Duodenal mucosa (tissue), 2 donors: ENCODE results near the gene ZDHHC16.
"Not testable (repeated sequence)": the region's sequence is repeated elsewhere in the genome, so short reads cannot be mapped to it uniquely, and the experiment has no call there.

Experiments used
- H3K27ac ChIP-seq: one replicate; pipeline ENCODE4 v1.7.0; 2013; ENCODE audit warnings: low read depth, low read length
- H3K27me3 ChIP-seq, 2 donors: one replicate each; pipeline ENCODE4 v1.7.0; 2013; ENCODE audit warnings: low read length in 2 of 2, control low read depth in 1 of 2; ENCODE audit not compliant: insufficient read depth in 2 of 2, control insufficient read depth in 1 of 2
- H3K36me3 ChIP-seq, 2 donors: one replicate each; pipeline ENCODE4 v1.7.0; 2013; ENCODE audit warnings: low read length in 2 of 2, control low read depth in 1 of 2; ENCODE audit not compliant: insufficient read depth in 2 of 2, control insufficient read depth in 1 of 2
- H3K4me1 ChIP-seq, 2 donors: one replicate each; pipeline ENCODE4 v1.7.0; 2013; ENCODE audit warnings: low read length in 2 of 2, control low read depth in 1 of 2; ENCODE audit not compliant: insufficient read depth in 2 of 2, control insufficient read depth in 1 of 2
- H3K4me3 ChIP-seq, 2 donors: one replicate each; pipeline ENCODE4 v1.7.0; 2013; ENCODE audit warnings: low read length in 2 of 2, low read depth in 1 of 2
- H3K9ac ChIP-seq, 2 donors: one replicate each; pipeline ENCODE4 v1.7.0; 2013; ENCODE audit warnings: low read length in 2 of 2, low read depth in 1 of 2
- H3K9me3 ChIP-seq, 2 donors: one replicate each; pipeline ENCODE4 v1.7.0; 2013; ENCODE audit warnings: low read length in 2 of 2, control low read depth in 1 of 2; ENCODE audit not compliant: control insufficient read depth in 1 of 2

The ZDHHC16 gene

DNA sequence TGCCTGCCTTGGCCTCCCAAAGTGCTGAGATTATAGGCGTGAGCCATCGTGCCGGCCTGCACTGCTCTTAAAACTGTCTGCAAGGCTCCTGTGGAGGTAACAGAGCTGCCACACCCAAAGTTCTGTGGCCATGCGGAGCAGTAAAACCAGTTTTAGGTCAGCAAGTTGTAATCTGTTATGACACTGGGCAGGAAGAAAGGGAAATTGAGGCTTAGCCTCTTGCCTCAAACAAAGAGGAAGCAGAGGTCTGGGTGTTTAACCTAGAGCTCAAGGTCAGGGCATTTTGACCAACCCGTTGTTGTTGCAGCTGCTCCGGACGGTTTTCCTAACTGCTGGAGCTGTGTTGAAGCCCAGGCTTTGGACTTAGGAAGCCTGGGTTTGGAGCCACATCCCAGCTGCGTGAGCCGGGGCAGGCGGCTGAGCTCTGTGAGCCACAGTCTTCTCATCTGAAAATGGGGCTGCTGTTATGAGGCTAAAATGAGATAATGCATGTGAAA lies 37.4 kb upstream of the ZDHHC16 start:
- Histone ChIP-seq H3K4me1 (peaks cover 0 to 13% of the 10 kb centered on the region in 2 donors), H3K9ac (no peak overlapping the region), H3K9me3 (no peaks in the 10 kb centered on the region), H3K36me3 (no peaks in the 10 kb centered on the region), H3K27me3 (no peaks in the 10 kb centered on the region), H3K4me3 (no peak overlapping the region), H3K27ac (no peak overlapping the region)

GRCh38 chr10:97411406-97411805 lies 34.6 kb upstream of the ZDHHC16 start:
- no peaks in the 10 kb centered on the region for H3K9me3 ChIP-seq
- H3K27ac ChIP-seq, result no peak overlapping the region
- no peak overlapping the region for H3K4me3 ChIP-seq
- no peaks in the 10 kb centered on the region for H3K27me3 ChIP-seq
- H3K9ac ChIP-seq, result no peak overlapping the region
- no peaks in the 10 kb centered on the region for H3K36me3 ChIP-seq
- H3K4me1 ChIP-seq, result peaks cover 0 to 13% of the 10 kb centered on the region in 2 donors

GRCh38 chr10:97412891-97413304 lies 33.1 kb upstream of the ZDHHC16 start:
- no peak overlapping the region for H3K9ac ChIP-seq
- no peaks in the 10 kb centered on the region for H3K36me3 ChIP-seq
- peaks cover 0 to 7% of the 10 kb centered on the region in 2 donors for H3K4me1 ChIP-seq

DNA sequence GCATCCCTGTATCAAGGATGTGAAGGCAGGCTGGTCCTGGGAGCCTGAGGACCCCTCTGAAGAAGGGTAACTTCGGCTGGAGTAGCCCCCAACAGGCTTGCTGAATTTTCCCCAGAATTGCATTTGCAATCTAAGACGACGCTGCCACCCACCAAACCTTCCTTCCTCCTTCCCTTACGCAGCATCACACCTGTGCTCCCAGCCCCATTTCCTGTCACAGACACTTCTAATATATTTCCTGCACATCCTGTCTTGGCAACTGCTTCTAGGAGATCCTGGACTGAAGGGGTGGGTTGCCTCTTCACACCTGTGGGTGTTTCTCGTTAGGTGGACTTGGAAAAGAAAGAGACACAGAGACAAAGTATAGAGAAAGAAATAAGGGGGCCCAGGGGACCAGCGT lies 29.4 kb upstream of the ZDHHC16 start:
- Histone ChIP-seq H3K36me3 (no peaks in the 10 kb centered on the region), H3K4me3 (no peak overlapping the region), H3K9me3 (no peaks in the 10 kb centered on the region), H3K9ac (no peak overlapping the region), H3K4me1 (peaks cover 4 to 9% of the 10 kb centered on the region in 2 donors), H3K27me3 (no peaks in the 10 kb centered on the region), H3K27ac (no peak overlapping the region)

More at GRCh38 chr10:97412891-97413304, 33.1 kb upstream of the ZDHHC16 start:
- Histone ChIP-seq H3K4me3 (no peak overlapping the region), H3K27ac (no peak overlapping the region), H3K27me3 (no peaks in the 10 kb centered on the region), H3K9me3 (no peaks in the 10 kb centered on the region)

DNA sequence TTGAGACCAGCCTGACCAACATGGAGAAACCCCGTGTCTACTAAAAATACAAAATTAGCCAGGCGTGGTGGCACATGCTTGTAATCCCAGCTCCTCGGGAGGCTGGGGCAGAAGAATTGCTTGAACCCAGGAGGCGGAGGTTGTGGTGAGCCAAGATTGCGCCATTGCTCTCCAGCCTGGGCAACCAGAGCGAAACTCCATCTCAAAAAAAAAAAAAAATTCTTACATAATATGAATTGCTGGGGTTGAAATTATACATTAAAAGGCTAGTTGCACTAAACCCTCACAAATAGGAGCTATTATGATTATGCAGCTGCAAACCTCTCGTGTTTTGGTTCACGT lies 22.2 kb upstream of the ZDHHC16 start:
- H3K9ac ChIP-seq, H3K36me3 ChIP-seq, H3K27me3 ChIP-seq, H3K9me3 ChIP-seq, H3K4me3 ChIP-seq, H3K27ac ChIP-seq: not testable (repeated sequence)
- H3K4me1 ChIP-seq, result peaks cover 19 to 26% of the 10 kb centered on the region in 2 donors

DNA sequence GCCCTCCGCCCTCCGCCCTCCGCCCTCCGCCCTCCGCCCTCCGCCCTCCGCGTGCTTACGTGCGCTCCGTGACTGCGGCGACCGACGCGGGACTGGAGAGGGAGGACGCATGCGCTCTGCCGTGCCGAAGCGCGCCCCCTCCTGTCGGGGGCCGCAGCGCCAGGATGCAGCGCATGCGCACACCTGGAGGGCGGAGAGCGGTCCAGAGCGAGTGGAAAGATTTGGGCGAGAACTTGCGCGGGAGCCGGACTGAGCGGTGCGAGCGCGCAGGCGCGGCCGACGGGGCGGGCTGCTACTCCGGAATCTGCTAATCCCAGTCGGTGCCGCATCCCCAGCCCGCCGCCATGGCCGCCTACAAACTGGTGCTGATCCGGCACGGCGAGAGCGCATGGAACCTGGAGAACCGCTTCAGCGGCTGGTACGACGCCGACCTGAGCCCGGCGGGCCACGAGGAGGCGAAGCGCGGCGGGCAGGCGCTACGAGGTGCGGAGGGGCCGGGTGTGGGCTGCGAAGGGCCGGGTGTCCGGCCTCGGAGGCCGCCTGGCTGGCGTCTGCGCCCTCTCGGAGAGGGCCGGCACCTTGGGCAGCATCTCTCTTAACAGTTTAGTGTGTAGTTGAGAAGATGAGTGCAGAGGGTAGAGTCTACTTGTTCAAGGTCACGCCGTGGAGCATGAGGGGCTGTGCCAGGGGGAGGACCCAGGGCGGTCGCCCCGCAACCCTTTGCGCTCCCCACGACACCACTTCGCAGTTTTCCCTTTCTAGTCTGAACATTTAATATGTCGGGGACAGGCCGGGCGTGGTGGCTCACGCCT lies 19.8 kb upstream of the ZDHHC16 start, which contains the start of gene PGAM1:
Gene PGAM1 (plus strand): TSS at position 228 of the 812 bp plus-strand sequence. CDS start 117 bp downstream, at position 345.
- Histone ChIP-seq H3K9me3 (no peaks in the 10 kb centered on the region), H3K4me3 (peak within 1 kb of the TSS; percentile 96 to 99), H3K36me3 (peaks cover 11 to 17% of the 10 kb centered on the region in 2 donors), H3K27me3 (no peaks in the 10 kb centered on the region), H3K27ac (peak within 1 kb of the TSS; percentile 68), H3K4me1 (peaks cover 21 to 22% of the 10 kb centered on the region in 2 donors), H3K9ac (peak within 1 kb of the TSS; percentile 79 to 94)

DNA sequence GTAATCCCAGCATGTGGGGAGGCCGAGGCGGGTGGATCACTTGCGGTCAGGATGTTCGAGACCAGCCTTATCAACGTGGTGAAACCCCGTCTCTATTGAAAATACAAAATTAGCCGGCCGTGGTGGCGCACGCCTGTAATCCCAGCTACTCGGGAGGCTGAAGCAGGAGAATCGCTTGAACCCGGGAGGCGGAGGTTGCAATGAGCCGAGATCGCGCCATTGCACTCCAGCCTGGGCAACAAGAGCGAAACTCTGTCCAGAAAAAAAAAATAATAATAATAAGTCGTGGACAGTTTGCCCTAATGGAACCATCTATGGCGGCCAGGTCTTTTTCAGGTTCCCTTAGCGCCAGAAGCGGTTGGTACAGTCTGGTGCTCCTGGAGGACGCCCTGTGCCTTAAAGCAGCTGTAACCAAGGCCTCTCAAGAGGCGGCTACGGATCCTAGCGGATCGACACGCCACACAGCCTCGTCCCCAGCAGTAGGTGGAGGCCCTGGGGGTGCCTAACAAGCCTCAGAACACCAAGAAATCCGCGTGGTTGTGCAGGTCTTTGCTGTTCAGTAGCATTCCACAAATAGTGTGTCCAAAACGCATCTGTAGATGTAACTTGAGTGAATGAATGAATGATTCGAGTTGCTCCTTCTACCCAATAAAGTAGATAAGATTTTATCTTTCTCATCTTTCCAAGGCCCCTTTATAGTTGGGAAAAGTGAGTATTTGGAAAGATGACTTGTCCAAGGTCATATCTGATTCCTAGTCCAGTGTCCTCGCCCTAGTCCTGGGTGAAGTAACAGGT lies 19.0 kb upstream of the ZDHHC16 start:
- Histone ChIP-seq H3K27ac (peak overlapping the region; percentile 68), H3K27me3 (no peaks in the 10 kb centered on the region), H3K9ac (peak overlapping the region; percentile 79 to 94), H3K36me3 (peaks cover 17 to 19% of the 10 kb centered on the region in 2 donors), H3K4me1 (peaks cover 21 to 22% of the 10 kb centered on the region in 2 donors), H3K4me3 (peak overlapping the region; percentile 96 to 99), H3K9me3 (no peaks in the 10 kb centered on the region)

DNA sequence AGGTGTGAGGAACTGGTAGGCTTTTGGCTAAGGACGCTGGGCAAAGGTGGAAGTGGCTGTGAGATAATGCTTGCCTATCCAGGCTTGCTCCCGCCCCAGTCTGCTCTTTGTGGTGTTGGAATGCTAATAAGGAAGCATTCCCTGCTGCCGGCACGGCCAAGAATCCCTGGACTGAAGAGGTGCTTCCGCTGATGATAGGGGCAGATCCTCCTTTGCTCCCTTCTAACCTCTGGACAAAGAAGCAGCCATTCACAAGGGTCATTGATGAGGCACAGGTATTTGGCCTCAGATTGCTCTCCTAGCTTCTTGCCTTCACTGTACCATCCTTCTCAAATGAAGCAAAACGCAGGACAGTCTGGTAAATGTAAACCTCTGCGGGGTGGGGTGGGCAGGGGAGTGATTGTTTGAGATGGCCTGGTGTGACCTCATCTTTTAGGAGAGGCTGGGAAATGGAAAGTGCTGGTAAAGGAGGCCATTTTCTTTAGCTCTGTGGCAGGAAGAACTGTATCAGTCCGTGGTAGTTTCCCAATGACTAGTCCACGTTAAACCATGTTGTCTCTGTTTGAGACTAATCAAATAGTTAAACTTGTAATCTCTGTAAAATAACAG lies 18.3 kb upstream of the ZDHHC16 start:
- Histone ChIP-seq H3K27me3 (no peaks in the 10 kb centered on the region), H3K27ac (no peak overlapping the region), H3K4me3 (peak overlapping the region; percentile 96 to 99), H3K9ac (peak overlapping the region; percentile 79 to 82), H3K9me3 (no peaks in the 10 kb centered on the region), H3K4me1 (peaks cover 21 to 22% of the 10 kb centered on the region in 2 donors), H3K36me3 (peaks cover 17 to 22% of the 10 kb centered on the region in 2 donors)

- H3K9ac ChIP-seq, result peak overlapping the region in 1 of 2 donors; percentile 79
Observed at GRCh38 chr10:97428572-97428981, 17.4 kb upstream of the ZDHHC16 start.

More at GRCh38 chr10:97428572-97428981, 17.4 kb upstream of the ZDHHC16 start:
- Histone ChIP-seq H3K4me3 (peak overlapping the region in 1 of 2 donors; percentile 51), H3K27me3 (no peaks in the 10 kb centered on the region), H3K4me1 (peaks cover 21 to 22% of the 10 kb centered on the region in 2 donors), H3K36me3 (peaks cover 17 to 26% of the 10 kb centered on the region in 2 donors), H3K27ac (no peak overlapping the region), H3K9me3 (no peaks in the 10 kb centered on the region)
